Keratinocyte (primary cell): ENCODE results near the gene SMYD3. TPM values are rescaled to one million over a fixed set of nuclear protein-coding genes. Genes with fewer than 3 reads are reported as not detected.

Experiments
- DNase-seq: peaks from one replicate; pipeline ENCODE4 v3.0.0-alpha.2; 2011; ENCODE audit warnings: low read depth, missing footprints, low spot score
- FAIRE-seq: peaks from 2 replicates; lab custom pipeline; 2011; peaks lifted over from hg19 to GRCh38; lab: Jason Lieb, UNC
- H2AFZ ChIP-seq: 2 replicates; pipeline ENCODE4 v1.6.0; 2012; ENCODE audit warnings: low read length, control low read depth, inconsistent platforms; ENCODE audit not compliant: control insufficient read depth
- H3K27ac ChIP-seq: 2 replicates; pipeline ENCODE4 v1.5.1; 2011; ENCODE audit warnings: low read length; ENCODE audit not compliant: control insufficient read depth, insufficient read depth
- H3K27me3 ChIP-seq: 3 replicates; pipeline ENCODE4 v1.6.0; 2011; ENCODE audit warnings: low read length; ENCODE audit not compliant: control insufficient read depth, insufficient read depth; ENCODE audit errors: extremely low read depth
- H3K36me3 ChIP-seq, 2 experiments: 2 replicates in 1 of 2; 3 replicates in 1 of 2; pipeline ENCODE4 v1.5.1; 2011; ENCODE audit warnings: low read length in 2 of 2, mild to moderate bottlenecking in 1 of 2; ENCODE audit not compliant: control insufficient read depth in 2 of 2, insufficient read depth in 2 of 2; ENCODE audit errors: extremely low read depth in 1 of 2
- H3K4me1 ChIP-seq: 3 replicates; pipeline ENCODE4 v1.5.1; 2011; ENCODE audit warnings: low read length; ENCODE audit not compliant: control insufficient read depth, insufficient read depth; ENCODE audit errors: extremely low read depth
- H3K4me2 ChIP-seq: 3 replicates; pipeline ENCODE4 v1.6.0; 2011; ENCODE audit warnings: low read depth, low read length; ENCODE audit not compliant: control insufficient read depth, insufficient read depth; ENCODE audit errors: extremely low read depth
- H3K4me3 ChIP-seq, 3 experiments: fragments of 200-600 bp in 1 of 3; sonication (generic) in 1 of 3; 2 replicates in 2 of 3; 3 replicates in 1 of 3; pipeline ENCODE4 v1.5.1; 2011 to 2016; ENCODE audit warnings: low read length in 3 of 3, mild to moderate bottlenecking in 3 of 3, control low read depth in 2 of 3, inconsistent platforms in 1 of 3, low read depth in 1 of 3, mixed read lengths in 1 of 3, mixed run types in 1 of 3, moderate library complexity in 1 of 3; ENCODE audit not compliant: control insufficient read depth in 2 of 3, insufficient read depth in 2 of 3; ENCODE audit errors: extremely low read depth in 1 of 3
- H3K79me2 ChIP-seq: 2 replicates; pipeline ENCODE4 v1.6.0; 2012; ENCODE audit warnings: low read length; ENCODE audit not compliant: control insufficient read depth, insufficient read depth
- H3K9ac ChIP-seq: 3 replicates; pipeline ENCODE4 v1.6.0; 2011; ENCODE audit warnings: low read length; ENCODE audit not compliant: control insufficient read depth, insufficient read depth; ENCODE audit errors: extremely low read depth
- H3K9me1 ChIP-seq: 3 replicates; pipeline ENCODE4 v1.6.0; 2011; ENCODE audit warnings: low read length; ENCODE audit not compliant: control insufficient read depth, insufficient read depth; ENCODE audit errors: extremely low read depth
- H3K9me3 ChIP-seq: 2 replicates; pipeline ENCODE4 v1.5.1; 2012; ENCODE audit warnings: low read depth, low read length; ENCODE audit not compliant: control insufficient read depth
- H4K20me1 ChIP-seq: 3 replicates; pipeline ENCODE4 v1.6.0; 2011; ENCODE audit warnings: low read length; ENCODE audit not compliant: control insufficient read depth, insufficient read depth; ENCODE audit errors: extremely low read depth
- CTCF ChIP-seq, 3 experiments: IDR thresholded peaks in 1 of 3; conservative IDR thresholded peaks in 1 of 3; optimal IDR thresholded peaks in 1 of 3; 2 replicates in 2 of 3; 3 replicates in 1 of 3; pipeline versions ENCODE3 to v1.5.1; 2011; ENCODE audit warnings: low read length in 3 of 3, mild to moderate bottlenecking in 3 of 3, moderate library complexity in 2 of 3, control low read depth in 1 of 3, inconsistent platforms in 1 of 3; ENCODE audit not compliant: insufficient read depth in 2 of 3; ENCODE audit errors: extremely low read depth in 1 of 3
- EZH2 ChIP-seq: IDR thresholded peaks from one replicate; pipeline ENCODE4 v1.6.1; 2012; ENCODE audit warnings: inconsistent platforms, mild to moderate bottlenecking, low read length, moderate library complexity
- dilution Hi-C: fragments of 300-500 bp; cut with MboI; formaldehyde crosslinking; loops from one replicate; pipeline ENCODE4 v1.7.0; 2020; ENCODE audit warnings: low sequenced_read_pairs; ENCODE audit not compliant: extremely low pct_ligation_motif_present
- polyA plus RNA-seq, 5 experiments: library from polyadenylated mRNA; depleted of rRNA in 3 of 5; stranded (reverse) in 3 of 5; stranded (forward) in 1 of 5; unstranded in 1 of 5; fragments of >200 nt; gene quantifications; 1 replicate in 1 of 5; 2 replicates in 3 of 5; 3 replicates in 1 of 5; pipeline versions ENCODE4 v1.2.1 to v1.2.3, GENCODE V29; 2011 to 2012; ENCODE audit warnings: missing spikeins in 2 of 5, low read depth in 1 of 5, low replicate concordance in 1 of 5

Gene SMYD3
- polyA plus RNA-seq, 1 donor (not counting 4 experiments of a cell fraction or from before 2014, with no cell fraction given): 31.0 TPM

DNA sequence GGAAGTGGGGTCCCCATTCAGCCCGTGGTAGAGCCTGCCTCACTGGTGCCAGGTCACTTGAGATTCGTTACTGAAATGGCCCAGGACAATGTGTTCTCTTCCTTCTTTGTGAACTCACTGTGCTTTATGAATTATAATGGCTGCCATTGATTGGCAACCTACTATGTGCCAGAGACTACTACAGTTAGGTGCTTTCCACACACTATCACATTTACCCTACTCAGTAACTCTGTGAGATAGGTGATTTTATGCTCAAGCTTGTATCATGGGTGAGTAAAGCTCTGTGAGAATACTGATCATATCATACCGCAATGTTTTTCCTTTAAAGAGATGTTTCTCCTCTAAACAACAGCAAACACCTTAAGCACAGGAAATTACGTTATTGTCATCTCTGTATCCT is 225.9 kb downstream of the SMYD3 start:
- no peak overlapping the region for H3K4me2 ChIP-seq
- H3K79me2 ChIP-seq: no peaks in the 10 kb centered on the region
- H4K20me1 ChIP-seq: no peaks in the 10 kb centered on the region
- dilution Hi-C loops: no loop called here
- H3K9me1 ChIP-seq: no peaks in the 10 kb centered on the region
- FAIRE-seq: no peak
- no peak overlapping the region for H3K9ac ChIP-seq
- no peak for DNase-seq
- H3K27ac ChIP-seq: no peak overlapping the region
- no peaks in the 10 kb centered on the region for H3K4me1 ChIP-seq
- H3K9me3 ChIP-seq: no peaks in the 10 kb centered on the region
- H3K27me3 ChIP-seq: no peaks in the 10 kb centered on the region
- no peak overlapping the region for H3K4me3 ChIP-seq
- H3K36me3 ChIP-seq: no peaks in the 10 kb centered on the region
- H2AFZ ChIP-seq: no peak overlapping the region
- no peak for TF ChIP-seq EZH2
- TF ChIP-seq CTCF (optimal IDR thresholded peaks at IDR 0.05 in 1 of 3, IDR thresholded peaks at IDR 0.05 in 1 of 3, conservative IDR thresholded peaks at IDR 0.05 in 1 of 3; ENCODE audit: extremely low read depth in 1 of 3, insufficient read depth in 2 of 3, low read length in 3 of 3): no peak

- FAIRE-seq: no peak
- dilution Hi-C loops: no loop called here
- no peak overlapping the region for H3K27ac ChIP-seq
Measured at GRCh38 chr1:246280551-246280950, 226.5 kb downstream of the SMYD3 start.

More at GRCh38 chr1:246280551-246280950, 226.5 kb downstream of the SMYD3 start:
- Histone ChIP-seq H3K4me3 (no peak overlapping the region), H3K36me3 (no peaks in the 10 kb centered on the region), H3K27me3 (no peaks in the 10 kb centered on the region), H3K4me1 (no peaks in the 10 kb centered on the region), H3K4me2 (no peak overlapping the region), H3K9ac (no peak overlapping the region), H2AFZ (no peak overlapping the region), H3K79me2 (no peaks in the 10 kb centered on the region), H3K9me1 (no peaks in the 10 kb centered on the region), H3K9me3 (no peaks in the 10 kb centered on the region), H4K20me1 (no peaks in the 10 kb centered on the region)
- DNase-seq: no peak
- TF ChIP-seq EZH2 (no peak), CTCF (optimal IDR thresholded peaks at IDR 0.05 in 1 of 3, IDR thresholded peaks at IDR 0.05 in 1 of 3, conservative IDR thresholded peaks at IDR 0.05 in 1 of 3; ENCODE audit: extremely low read depth in 1 of 3, insufficient read depth in 2 of 3, low read length in 3 of 3) (no peak)
